HEK293 (cell line): Measurements from ENCODE around the gene CCDC87.
A peak's percentile ranks its signal among the peaks of the same experiment; 100 is the strongest.

Experiments
- CTCF ChIA-PET: fragments of 350-600 bp; formaldehyde crosslinking; extraction: SDS; loops from one replicate; lab custom pipeline; 2021; ENCODE audit warnings: antibody characterized with exemption; lab: Yijun Ruan, JAX
- POLR2A ChIA-PET: fragments of 300-600 bp; formaldehyde crosslinking; extraction: SDS; loops from one replicate; lab custom pipeline; 2020; ENCODE audit warnings: antibody characterized with exemption, inconsistent platforms; lab: Yijun Ruan, JAX
- H3K27ac ChIP-seq: fragments of 200-500 bp; sonication (Bioruptor generic); 2 replicates; pipeline ENCODE4 v1.5.1; 2014; ENCODE audit warnings: low read depth, low read length, control low read depth, inconsistent platforms; ENCODE audit errors: extremely low read depth
- H3K36me3 ChIP-seq, 2 experiments: fragments of 200-500 bp in 1 of 2; sonication (Bioruptor generic) in 1 of 2; 1 replicate in 1 of 2; 2 replicates in 1 of 2; pipeline ENCODE4 v1.5.1; 2014 to 2017; ENCODE audit warnings: inconsistent platforms in 2 of 2, low read length in 2 of 2; ENCODE audit not compliant: control insufficient read depth in 2 of 2, insufficient read depth in 1 of 2
- H3K4me1 ChIP-seq: fragments of 200-500 bp; sonication (Bioruptor generic); 2 replicates; pipeline ENCODE4 v1.5.1; 2014; ENCODE audit warnings: mild to moderate bottlenecking, low read length, inconsistent platforms; ENCODE audit not compliant: control insufficient read depth, insufficient read depth
- H3K4me3 ChIP-seq: 2 replicates; pipeline ENCODE4 v1.5.1; 2011; ENCODE audit warnings: low read depth, mild to moderate bottlenecking, control low read depth, low read length, moderate library complexity
- H3K9me3 ChIP-seq: fragments of 200-500 bp; sonication (Bioruptor generic); 2 replicates; pipeline ENCODE4 v1.5.1; 2014; ENCODE audit warnings: low read depth, low read length, inconsistent platforms; ENCODE audit not compliant: control insufficient read depth, insufficient read depth
- EGR2 ChIP-seq: fragments of 450-650 bp; formaldehyde crosslinking; IDR thresholded peaks from 2 replicates; pipeline ENCODE4 v1.5.1; 2016; ENCODE audit warnings: low read depth, missing biosample characterization, missing genetic modification characterization
- GLIS1 ChIP-seq: fragments of 450-650 bp; formaldehyde crosslinking; IDR thresholded peaks from 2 replicates; pipeline ENCODE4 v1.5.1; 2016; ENCODE audit warnings: missing biosample characterization, missing genetic modification characterization
- KLF10 ChIP-seq: fragments of 450-650 bp; IDR thresholded peaks from 2 replicates; pipeline ENCODE4 v1.5.1; 2018; ENCODE audit warnings: missing biosample characterization, mild to moderate bottlenecking, missing genetic modification characterization
- KLF8 ChIP-seq: fragments of 450-650 bp; formaldehyde crosslinking; IDR thresholded peaks from 2 replicates; pipeline ENCODE4 v1.5.1; 2016; ENCODE audit warnings: missing biosample characterization, missing genetic modification characterization
- MEIS1 ChIP-seq: sonication (generic); formaldehyde crosslinking; IDR thresholded peaks from 2 replicates; pipeline ENCODE4 v1.8.1; 2022; ENCODE audit warnings: missing genetic modification reagents, mild to moderate bottlenecking, borderline replicate concordance
- OSR2 ChIP-seq: fragments of 450-650 bp; formaldehyde crosslinking; IDR thresholded peaks from 2 replicates; pipeline ENCODE4 v1.5.1; 2016; ENCODE audit warnings: missing biosample characterization, missing genetic modification characterization
- SETDB1 ChIP-seq: IDR thresholded peaks from one replicate; pipeline ENCODE4 v1.6.1; 2017; ENCODE audit warnings: mild to moderate bottlenecking, low read length, moderate library complexity, mixed read lengths; ENCODE audit not compliant: insufficient read length
- WT1 ChIP-seq: fragments of 450-650 bp; formaldehyde crosslinking; IDR thresholded peaks from 2 replicates; pipeline ENCODE4 v1.5.1; 2016; ENCODE audit warnings: missing biosample characterization, missing genetic modification characterization
- ZBTB17 ChIP-seq: fragments of 450-650 bp; formaldehyde crosslinking; IDR thresholded peaks from 2 replicates; pipeline ENCODE4 v1.5.1; 2016; ENCODE audit warnings: missing biosample characterization, missing genetic modification characterization
- ZBTB7A ChIP-seq: fragments of 450-650 bp; formaldehyde crosslinking; IDR thresholded peaks from 2 replicates; pipeline ENCODE4 v1.5.1; 2016; ENCODE audit warnings: low read depth, missing biosample characterization, missing genetic modification characterization
- ZFHX2 ChIP-seq: fragments of 450-650 bp; formaldehyde crosslinking; conservative IDR thresholded peaks from 2 replicates; pipeline ENCODE4 v1.5.1; 2016; ENCODE audit warnings: missing biosample characterization, missing genetic modification characterization
- ZFP37 ChIP-seq: fragments of 450-650 bp; formaldehyde crosslinking; IDR thresholded peaks from 2 replicates; pipeline ENCODE4 v1.5.1; 2016; ENCODE audit warnings: missing biosample characterization, missing genetic modification characterization
- ZNF211 ChIP-seq: fragments of 450-650 bp; formaldehyde crosslinking; IDR thresholded peaks from 2 replicates; pipeline ENCODE4 v1.5.1; 2016; ENCODE audit warnings: low read depth, missing biosample characterization, missing genetic modification characterization
- ZNF214 ChIP-seq: fragments of 450-650 bp; formaldehyde crosslinking; IDR thresholded peaks from 2 replicates; pipeline ENCODE4 v1.5.1; 2017; ENCODE audit warnings: missing biosample characterization, mild to moderate bottlenecking, missing genetic modification characterization, borderline replicate concordance
- ZNF335 ChIP-seq: fragments of 450-650 bp; formaldehyde crosslinking; conservative IDR thresholded peaks from 2 replicates; pipeline ENCODE4 v1.5.1; 2016; ENCODE audit warnings: missing biosample characterization, missing genetic modification characterization
- ZNF354C ChIP-seq: fragments of 450-650 bp; formaldehyde crosslinking; IDR thresholded peaks from 2 replicates; pipeline ENCODE4 v1.5.1; 2016; ENCODE audit warnings: missing biosample characterization, missing genetic modification characterization, low read depth, borderline replicate concordance
- ZNF433 ChIP-seq: fragments of 450-650 bp; formaldehyde crosslinking; IDR thresholded peaks from 2 replicates; pipeline ENCODE4 v1.5.1; 2016; ENCODE audit warnings: missing biosample characterization, missing genetic modification characterization, low read depth
- ZNF48 ChIP-seq: fragments of 450-650 bp; formaldehyde crosslinking; IDR thresholded peaks from 2 replicates; pipeline ENCODE4 v1.5.1; 2016; ENCODE audit warnings: missing biosample characterization, missing genetic modification characterization
- ZNF514 ChIP-seq: fragments of 450-650 bp; formaldehyde crosslinking; IDR thresholded peaks from 2 replicates; pipeline ENCODE4 v1.5.1; 2016; ENCODE audit warnings: missing biosample characterization, missing genetic modification characterization
- ZNF596 ChIP-seq: fragments of 450-650 bp; IDR thresholded peaks from 2 replicates; pipeline ENCODE4 v1.5.0; 2018; ENCODE audit warnings: missing biosample characterization, mild to moderate bottlenecking, missing genetic modification characterization, moderate library complexity
- ZNF664 ChIP-seq: fragments of 450-650 bp; formaldehyde crosslinking; IDR thresholded peaks from 2 replicates; pipeline ENCODE4 v1.5.1; 2016; ENCODE audit warnings: missing biosample characterization, missing genetic modification characterization
- ZNF677 ChIP-seq: fragments of 450-650 bp; IDR thresholded peaks from 2 replicates; pipeline ENCODE4 v1.5.0; 2018; ENCODE audit warnings: missing biosample characterization, mild to moderate bottlenecking, missing genetic modification characterization, moderate library complexity
- ZSCAN30 ChIP-seq: fragments of 450-650 bp; IDR thresholded peaks from 2 replicates; pipeline ENCODE4 v1.5.1; 2018; ENCODE audit warnings: missing biosample characterization, mild to moderate bottlenecking, missing genetic modification characterization, moderate library complexity
- TF ChIP-seq, protein P1 (sequence below): fragments of 450-650 bp; formaldehyde crosslinking; IDR thresholded peaks from 2 replicates; pipeline ENCODE4 v1.5.1; 2017; ENCODE audit warnings: missing biosample characterization, missing genetic modification characterization
- TF ChIP-seq, protein P2 (sequence below): fragments of 450-650 bp; formaldehyde crosslinking; optimal IDR thresholded peaks from 2 replicates; pipeline ENCODE3; 2016; ENCODE audit warnings: missing biosample characterization, mild to moderate bottlenecking, missing genetic modification characterization
- TF ChIP-seq, protein P3 (sequence below): fragments of 450-650 bp; formaldehyde crosslinking; IDR thresholded peaks from 2 replicates; pipeline ENCODE4 v1.5.1; 2016; ENCODE audit warnings: missing biosample characterization, missing genetic modification characterization
- TF ChIP-seq, protein P4 (sequence below): fragments of 450-650 bp; formaldehyde crosslinking; IDR thresholded peaks from 2 replicates; pipeline ENCODE4 v1.5.1; 2016; ENCODE audit warnings: missing biosample characterization, missing genetic modification characterization
- TF ChIP-seq, protein P5 (sequence below): fragments of 450-650 bp; formaldehyde crosslinking; IDR thresholded peaks from 2 replicates; pipeline ENCODE4 v1.5.1; 2016; ENCODE audit warnings: missing biosample characterization, missing genetic modification characterization

CCDC87 gene

DNA sequence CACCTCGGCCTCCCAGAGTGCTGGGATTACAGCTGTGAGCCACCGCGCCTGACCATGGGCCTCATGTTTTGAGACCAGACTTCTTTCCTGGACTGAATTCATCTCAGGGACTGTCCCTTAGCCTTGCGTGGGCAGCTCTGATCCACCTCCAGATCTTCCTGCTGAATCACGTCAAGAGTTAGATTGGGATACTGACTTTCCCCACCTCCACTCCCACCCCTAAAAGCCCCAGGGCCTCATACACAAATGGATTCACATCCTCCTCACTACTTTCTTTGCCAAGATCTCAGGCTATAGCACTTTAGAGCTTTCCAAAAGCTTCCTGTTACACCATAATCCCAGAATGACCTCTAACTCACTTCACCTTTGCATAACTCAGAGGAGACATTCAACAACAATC lies 12.1 kb downstream of the CCDC87 start:
- no peak for TF ChIP-seq GLIS1 (tag by site-specific recombination)
- peak; percentile 87 for TF ChIP-seq EGR2 (tag by site-specific recombination)
- TF ChIP-seq ZBTB17 (tag by site-specific recombination): no peak
- TF ChIP-seq ZFHX2: peak; percentile 86
- TF ChIP-seq ZNF214: no peak
- CTCF ChIA-PET: interaction anchor here (1.0 to 6.0 kb wide), 3 partner anchors 10 to 99 kb away, joined by 4 to 81 read pairs (median 49); partner anchors contain the start of genes CCDC87, CCS, RBM4 and RBM4B
- Histone ChIP-seq H3K9me3 (no peaks in the 10 kb centered on the region), H3K4me3 (no peak overlapping the region), H3K27ac (no peak overlapping the region), H3K36me3 (no peaks in the 10 kb centered on the region), H3K4me1 (no peaks in the 10 kb centered on the region)
- POLR2A ChIA-PET: interaction anchor here (0.9 kb wide), 1 partner anchor 98 kb away, joined by 3 read pairs; no protein-coding TSS in a partner anchor

DNA sequence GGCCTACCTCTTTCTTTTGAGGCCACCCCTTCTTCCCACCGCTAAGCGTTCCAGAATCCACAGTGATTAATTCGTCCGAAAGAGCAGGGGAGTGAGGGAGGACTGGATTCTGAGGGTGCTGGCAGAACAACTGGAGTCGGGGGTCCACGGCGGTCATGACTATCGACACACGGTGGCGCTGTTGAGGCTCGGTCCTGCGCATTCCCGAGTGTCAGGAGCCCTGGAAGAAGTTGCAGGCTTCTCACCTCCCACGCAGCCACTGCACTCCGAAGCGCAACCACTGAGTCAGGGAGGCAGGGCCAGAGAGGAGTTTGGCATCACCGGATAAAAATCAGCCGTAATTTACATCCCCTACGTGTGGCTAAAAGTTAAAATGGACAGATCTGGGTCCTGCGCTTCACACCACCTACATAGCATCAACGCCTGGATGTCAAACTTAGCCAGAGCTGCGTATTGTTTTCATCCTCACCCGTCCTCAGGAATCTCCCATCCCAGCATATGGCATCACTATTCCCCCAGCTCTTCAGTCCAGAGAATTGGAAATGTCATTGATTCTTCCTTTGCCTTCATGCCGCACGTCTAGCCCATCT lies 13.8 kb downstream of the CCDC87 start:
- no peaks in the 10 kb centered on the region for H3K4me1 ChIP-seq
- ChIA-PET POLR2A (interaction anchor here (0.7 kb wide), 1 partner anchor 44 kb away, joined by 3 read pairs; no protein-coding TSS in a partner anchor), CTCF (interaction anchor here (0.7 to 6.0 kb wide), 12 partner anchors 12 to 173 kb away, joined by 3 to 81 read pairs (median 4); partner anchors contain the start of genes CCDC87, CCS and RBM4B)
- TF ChIP-seq, protein P1, sequence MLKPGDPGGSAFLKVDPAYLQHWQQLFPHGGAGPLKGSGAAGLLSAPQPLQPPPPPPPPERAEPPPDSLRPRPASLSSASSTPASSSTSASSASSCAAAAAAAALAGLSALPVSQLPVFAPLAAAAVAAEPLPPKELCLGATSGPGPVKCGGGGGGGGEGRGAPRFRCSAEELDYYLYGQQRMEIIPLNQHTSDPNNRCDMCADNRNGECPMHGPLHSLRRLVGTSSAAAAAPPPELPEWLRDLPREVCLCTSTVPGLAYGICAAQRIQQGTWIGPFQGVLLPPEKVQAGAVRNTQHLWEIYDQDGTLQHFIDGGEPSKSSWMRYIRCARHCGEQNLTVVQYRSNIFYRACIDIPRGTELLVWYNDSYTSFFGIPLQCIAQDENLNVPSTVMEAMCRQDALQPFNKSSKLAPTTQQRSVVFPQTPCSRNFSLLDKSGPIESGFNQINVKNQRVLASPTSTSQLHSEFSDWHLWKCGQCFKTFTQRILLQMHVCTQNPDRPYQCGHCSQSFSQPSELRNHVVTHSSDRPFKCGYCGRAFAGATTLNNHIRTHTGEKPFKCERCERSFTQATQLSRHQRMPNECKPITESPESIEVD (tag by site-specific recombination): no peak
- TF ChIP-seq, protein P2, sequence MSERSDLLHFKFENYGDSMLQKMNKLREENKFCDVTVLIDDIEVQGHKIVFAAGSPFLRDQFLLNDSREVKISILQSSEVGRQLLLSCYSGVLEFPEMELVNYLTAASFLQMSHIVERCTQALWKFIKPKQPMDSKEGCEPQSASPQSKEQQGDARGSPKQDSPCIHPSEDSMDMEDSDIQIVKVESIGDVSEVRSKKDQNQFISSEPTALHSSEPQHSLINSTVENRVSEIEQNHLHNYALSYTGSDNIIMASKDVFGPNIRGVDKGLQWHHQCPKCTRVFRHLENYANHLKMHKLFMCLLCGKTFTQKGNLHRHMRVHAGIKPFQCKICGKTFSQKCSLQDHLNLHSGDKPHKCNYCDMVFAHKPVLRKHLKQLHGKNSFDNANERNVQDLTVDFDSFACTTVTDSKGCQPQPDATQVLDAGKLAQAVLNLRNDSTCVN: peak; percentile 48
- TF ChIP-seq ZNF211 (tag by site-specific recombination) (no peak), ZFP37 (tag by site-specific recombination) (no peak), ZNF433 (tag by site-specific recombination) (no peak), ZNF677 (tag by site-specific recombination) (no peak), ZNF335 (tag by site-specific recombination) (no peak), ZNF514 (tag by site-specific recombination) (no peak), MEIS1 (CRISPR knock-in tag) (no peak), WT1 (no peak), ZFHX2 (peak; percentile 70), KLF8 (tag by site-specific recombination) (no peak), ZSCAN30 (tag by site-specific recombination) (0 out of 2 replicates have a peak, but pooled peaks have one; percentile 18), KLF10 (tag by site-specific recombination) (no peak), ZNF354C (no peak), OSR2 (tag by site-specific recombination) (no peak), ZNF48 (tag by site-specific recombination) (no peak), ZNF664 (no peak), ZBTB7A (tag by site-specific recombination) (no peak), SETDB1 (no peak), ZNF596 (tag by site-specific recombination) (no peak)
- TF ChIP-seq, protein P3, sequence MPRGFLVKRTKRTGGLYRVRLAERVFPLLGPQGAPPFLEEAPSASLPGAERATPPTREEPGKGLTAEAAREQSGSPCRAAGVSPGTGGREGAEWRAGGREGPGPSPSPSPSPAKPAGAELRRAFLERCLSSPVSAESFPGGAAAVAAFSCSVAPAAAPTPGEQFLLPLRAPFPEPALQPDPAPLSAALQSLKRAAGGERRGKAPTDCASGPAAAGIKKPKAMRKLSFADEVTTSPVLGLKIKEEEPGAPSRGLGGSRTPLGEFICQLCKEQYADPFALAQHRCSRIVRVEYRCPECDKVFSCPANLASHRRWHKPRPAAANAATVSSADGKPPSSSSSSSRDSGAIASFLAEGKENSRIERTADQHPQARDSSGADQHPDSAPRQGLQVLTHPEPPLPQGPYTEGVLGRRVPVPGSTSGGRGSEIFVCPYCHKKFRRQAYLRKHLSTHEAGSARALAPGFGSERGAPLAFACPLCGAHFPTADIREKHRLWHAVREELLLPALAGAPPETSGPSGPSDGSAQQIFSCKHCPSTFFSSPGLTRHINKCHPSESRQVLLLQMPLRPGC (tag by site-specific recombination): no peak
- TF ChIP-seq, protein P4, sequence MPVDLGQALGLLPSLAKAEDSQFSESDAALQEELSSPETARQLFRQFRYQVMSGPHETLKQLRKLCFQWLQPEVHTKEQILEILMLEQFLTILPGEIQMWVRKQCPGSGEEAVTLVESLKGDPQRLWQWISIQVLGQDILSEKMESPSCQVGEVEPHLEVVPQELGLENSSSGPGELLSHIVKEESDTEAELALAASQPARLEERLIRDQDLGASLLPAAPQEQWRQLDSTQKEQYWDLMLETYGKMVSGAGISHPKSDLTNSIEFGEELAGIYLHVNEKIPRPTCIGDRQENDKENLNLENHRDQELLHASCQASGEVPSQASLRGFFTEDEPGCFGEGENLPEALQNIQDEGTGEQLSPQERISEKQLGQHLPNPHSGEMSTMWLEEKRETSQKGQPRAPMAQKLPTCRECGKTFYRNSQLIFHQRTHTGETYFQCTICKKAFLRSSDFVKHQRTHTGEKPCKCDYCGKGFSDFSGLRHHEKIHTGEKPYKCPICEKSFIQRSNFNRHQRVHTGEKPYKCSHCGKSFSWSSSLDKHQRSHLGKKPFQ (tag by site-specific recombination): 0 out of 2 replicates have a peak, but pooled peaks have one; percentile 26
- TF ChIP-seq, protein P5, sequence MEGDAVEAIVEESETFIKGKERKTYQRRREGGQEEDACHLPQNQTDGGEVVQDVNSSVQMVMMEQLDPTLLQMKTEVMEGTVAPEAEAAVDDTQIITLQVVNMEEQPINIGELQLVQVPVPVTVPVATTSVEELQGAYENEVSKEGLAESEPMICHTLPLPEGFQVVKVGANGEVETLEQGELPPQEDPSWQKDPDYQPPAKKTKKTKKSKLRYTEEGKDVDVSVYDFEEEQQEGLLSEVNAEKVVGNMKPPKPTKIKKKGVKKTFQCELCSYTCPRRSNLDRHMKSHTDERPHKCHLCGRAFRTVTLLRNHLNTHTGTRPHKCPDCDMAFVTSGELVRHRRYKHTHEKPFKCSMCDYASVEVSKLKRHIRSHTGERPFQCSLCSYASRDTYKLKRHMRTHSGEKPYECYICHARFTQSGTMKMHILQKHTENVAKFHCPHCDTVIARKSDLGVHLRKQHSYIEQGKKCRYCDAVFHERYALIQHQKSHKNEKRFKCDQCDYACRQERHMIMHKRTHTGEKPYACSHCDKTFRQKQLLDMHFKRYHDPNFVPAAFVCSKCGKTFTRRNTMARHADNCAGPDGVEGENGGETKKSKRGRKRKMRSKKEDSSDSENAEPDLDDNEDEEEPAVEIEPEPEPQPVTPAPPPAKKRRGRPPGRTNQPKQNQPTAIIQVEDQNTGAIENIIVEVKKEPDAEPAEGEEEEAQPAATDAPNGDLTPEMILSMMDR: peak; percentile 65; the same call in 1 of the 2 replicates

More for the DNA sequence above, 13.8 kb downstream of the CCDC87 start:
- Histone ChIP-seq H3K27ac (no peak overlapping the region), H3K36me3 (no peaks in the 10 kb centered on the region), H3K9me3 (no peaks in the 10 kb centered on the region), H3K4me3 (no peak overlapping the region)
